ENCODE data around the gene RASIP1.

- TF ChIP-seq PBX3 (CRISPR knock-in tag; IDR thresholded peaks at IDR 0.05): no peak
- no peak for TF ChIP-seq CTCF (tag by site-specific recombination; IDR thresholded peaks at IDR 0.05)
- no peak for TF ChIP-seq PRDM10 (tag by site-specific recombination; IDR thresholded peaks at IDR 0.05)
- no peak for TF ChIP-seq KLF8 (tag by site-specific recombination; IDR thresholded peaks at IDR 0.05)
- no peak for TF ChIP-seq ZNF639 (tag by site-specific recombination; IDR thresholded peaks at IDR 0.05)
- no peak for TF ChIP-seq ZNF214 (tag by site-specific recombination; IDR thresholded peaks at IDR 0.05; ENCODE audit: borderline replicate concordance)
- no peak for TF ChIP-seq TRIM28 (IDR thresholded peaks at IDR 0.05; ENCODE audit: borderline replicate concordance, low read length)
- TF ChIP-seq ZNF146 (tag by site-specific recombination; IDR thresholded peaks at IDR 0.05): no peak
Observed at GRCh38 chr19:48720251-48720612, 20.2 kb downstream of the RASIP1 start.
